HL-60 (cell line): ENCODE data around the gene SIPA1L3.

Experiments used
- DNase-seq, 2 experiments: peaks; one replicate each; pipeline ENCODE4 v3.0.0-alpha.2; 2010 to 2020; ENCODE audit warnings: low read depth in 1 of 2, low spot score in 1 of 2
- H3K27ac ChIP-seq: fragments of 250-450 bp; sonication (Bioruptor Pico); replicated peaks from 2 replicates; pipeline ENCODE4 v1.5.1; 2020; ENCODE audit warnings: mild to moderate bottlenecking, moderate library complexity
- H3K27me3 ChIP-seq: fragments of 250-450 bp; sonication (Bioruptor Pico); 2 replicates; pipeline ENCODE4 v1.5.1; 2021; ENCODE audit warnings: mild to moderate bottlenecking, moderate library complexity; ENCODE audit not compliant: insufficient read depth, poor library complexity, severe bottlenecking
- H3K4me3 ChIP-seq: replicated peaks from 2 replicates; pipeline ENCODE4 v1.5.1; 2011; ENCODE audit warnings: mild to moderate bottlenecking, control low read depth, low read length; ENCODE audit not compliant: insufficient read depth
- GABPA ChIP-seq: IDR thresholded peaks from 2 replicates; pipeline ENCODE4 v1.6.1; 2012; ENCODE audit warnings: low read depth
- POLR2AphosphoS5 ChIP-seq: IDR thresholded peaks from 2 replicates; pipeline ENCODE4 v1.6.1; 2012; ENCODE audit warnings: low read depth
- SPI1 ChIP-seq: IDR thresholded peaks from 2 replicates; pipeline ENCODE4 v1.6.1; 2012; ENCODE audit warnings: low read depth, mild to moderate bottlenecking, borderline replicate concordance
- TF ChIP-seq, protein P1 (sequence below): IDR thresholded peaks from 2 replicates; pipeline ENCODE4 v1.6.1; 2012; ENCODE audit warnings: low read depth; ENCODE audit not compliant: insufficient replicate concordance
- TF ChIP-seq, protein P2 (sequence below): IDR thresholded peaks from one replicate; pipeline ENCODE4 v1.5.1; 2011; ENCODE audit warnings: low read length, control low read depth, inconsistent platforms; ENCODE audit not compliant: insufficient read depth

SIPA1L3 gene

DNA sequence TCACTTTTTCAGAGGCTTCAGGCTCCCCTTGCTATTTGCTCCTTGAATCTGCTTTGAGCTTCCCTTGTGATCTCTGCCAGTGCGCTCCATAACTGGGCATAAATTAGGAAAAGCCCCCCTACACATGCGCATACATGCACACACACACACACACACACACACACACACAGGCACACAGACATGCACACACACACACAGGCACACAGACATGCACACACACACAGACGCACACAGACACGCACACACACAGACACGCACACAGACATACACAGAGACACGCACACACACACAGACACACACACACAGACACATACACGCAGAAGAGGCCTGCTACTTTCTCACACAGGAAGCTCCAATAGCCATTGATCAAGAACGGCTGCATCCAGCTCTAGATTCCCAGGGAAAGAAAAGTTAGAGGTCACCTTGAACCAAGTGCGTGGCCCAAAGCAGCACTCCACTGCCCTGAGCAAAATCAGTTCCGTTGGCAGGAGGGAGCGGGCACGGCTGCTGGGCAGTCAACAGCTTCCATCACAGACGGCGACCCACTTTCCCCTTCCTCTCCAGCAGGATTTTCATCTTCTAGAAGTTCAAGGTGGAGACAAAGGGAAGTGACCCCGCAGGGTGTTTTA, 171.4 kb downstream of the SIPA1L3 start:
- H3K4me3 ChIP-seq: no peak overlapping the region
- TF ChIP-seq POLR2AphosphoS5: no peak
- TF ChIP-seq, protein P1, sequence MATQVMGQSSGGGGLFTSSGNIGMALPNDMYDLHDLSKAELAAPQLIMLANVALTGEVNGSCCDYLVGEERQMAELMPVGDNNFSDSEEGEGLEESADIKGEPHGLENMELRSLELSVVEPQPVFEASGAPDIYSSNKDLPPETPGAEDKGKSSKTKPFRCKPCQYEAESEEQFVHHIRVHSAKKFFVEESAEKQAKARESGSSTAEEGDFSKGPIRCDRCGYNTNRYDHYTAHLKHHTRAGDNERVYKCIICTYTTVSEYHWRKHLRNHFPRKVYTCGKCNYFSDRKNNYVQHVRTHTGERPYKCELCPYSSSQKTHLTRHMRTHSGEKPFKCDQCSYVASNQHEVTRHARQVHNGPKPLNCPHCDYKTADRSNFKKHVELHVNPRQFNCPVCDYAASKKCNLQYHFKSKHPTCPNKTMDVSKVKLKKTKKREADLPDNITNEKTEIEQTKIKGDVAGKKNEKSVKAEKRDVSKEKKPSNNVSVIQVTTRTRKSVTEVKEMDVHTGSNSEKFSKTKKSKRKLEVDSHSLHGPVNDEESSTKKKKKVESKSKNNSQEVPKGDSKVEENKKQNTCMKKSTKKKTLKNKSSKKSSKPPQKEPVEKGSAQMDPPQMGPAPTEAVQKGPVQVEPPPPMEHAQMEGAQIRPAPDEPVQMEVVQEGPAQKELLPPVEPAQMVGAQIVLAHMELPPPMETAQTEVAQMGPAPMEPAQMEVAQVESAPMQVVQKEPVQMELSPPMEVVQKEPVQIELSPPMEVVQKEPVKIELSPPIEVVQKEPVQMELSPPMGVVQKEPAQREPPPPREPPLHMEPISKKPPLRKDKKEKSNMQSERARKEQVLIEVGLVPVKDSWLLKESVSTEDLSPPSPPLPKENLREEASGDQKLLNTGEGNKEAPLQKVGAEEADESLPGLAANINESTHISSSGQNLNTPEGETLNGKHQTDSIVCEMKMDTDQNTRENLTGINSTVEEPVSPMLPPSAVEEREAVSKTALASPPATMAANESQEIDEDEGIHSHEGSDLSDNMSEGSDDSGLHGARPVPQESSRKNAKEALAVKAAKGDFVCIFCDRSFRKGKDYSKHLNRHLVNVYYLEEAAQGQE: no peak
- H3K27ac ChIP-seq: no peak overlapping the region
- H3K27me3 ChIP-seq: no peaks in the 10 kb centered on the region
- no peak for DNase-seq

DNA sequence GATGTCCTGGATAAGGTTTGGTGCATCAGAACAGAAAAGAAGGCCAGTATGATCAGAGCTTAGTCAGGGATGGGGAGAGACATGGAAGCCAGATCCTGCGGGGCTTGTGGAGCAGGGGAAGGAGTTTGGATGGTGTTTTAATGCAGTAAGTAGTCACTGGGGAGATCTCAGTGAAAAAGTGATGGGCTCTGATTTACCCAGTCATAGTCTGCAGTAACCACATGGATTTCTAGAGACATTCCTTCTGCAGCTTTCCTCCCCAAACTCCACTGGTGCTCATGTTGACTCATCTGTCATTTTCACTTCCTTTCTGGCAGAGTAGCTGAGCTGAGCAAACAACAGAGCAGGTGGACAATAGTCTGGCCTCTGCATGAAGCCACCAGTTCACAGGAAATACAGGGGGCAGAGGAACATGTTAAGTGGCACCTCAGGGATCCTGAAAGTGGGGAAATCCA, 172.9 kb downstream of the SIPA1L3 start:
- TF ChIP-seq, protein P1: no peak
- TF ChIP-seq POLR2AphosphoS5 (no peak), GABPA (no peak), SPI1 (no peak)
- TF ChIP-seq, protein P2, sequence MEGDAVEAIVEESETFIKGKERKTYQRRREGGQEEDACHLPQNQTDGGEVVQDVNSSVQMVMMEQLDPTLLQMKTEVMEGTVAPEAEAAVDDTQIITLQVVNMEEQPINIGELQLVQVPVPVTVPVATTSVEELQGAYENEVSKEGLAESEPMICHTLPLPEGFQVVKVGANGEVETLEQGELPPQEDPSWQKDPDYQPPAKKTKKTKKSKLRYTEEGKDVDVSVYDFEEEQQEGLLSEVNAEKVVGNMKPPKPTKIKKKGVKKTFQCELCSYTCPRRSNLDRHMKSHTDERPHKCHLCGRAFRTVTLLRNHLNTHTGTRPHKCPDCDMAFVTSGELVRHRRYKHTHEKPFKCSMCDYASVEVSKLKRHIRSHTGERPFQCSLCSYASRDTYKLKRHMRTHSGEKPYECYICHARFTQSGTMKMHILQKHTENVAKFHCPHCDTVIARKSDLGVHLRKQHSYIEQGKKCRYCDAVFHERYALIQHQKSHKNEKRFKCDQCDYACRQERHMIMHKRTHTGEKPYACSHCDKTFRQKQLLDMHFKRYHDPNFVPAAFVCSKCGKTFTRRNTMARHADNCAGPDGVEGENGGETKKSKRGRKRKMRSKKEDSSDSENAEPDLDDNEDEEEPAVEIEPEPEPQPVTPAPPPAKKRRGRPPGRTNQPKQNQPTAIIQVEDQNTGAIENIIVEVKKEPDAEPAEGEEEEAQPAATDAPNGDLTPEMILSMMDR: no peak
- H3K27me3 ChIP-seq: no peaks in the 10 kb centered on the region
- no peak overlapping the region for H3K4me3 ChIP-seq
- DNase-seq: no peak
- H3K27ac ChIP-seq: no peak overlapping the region

DNA sequence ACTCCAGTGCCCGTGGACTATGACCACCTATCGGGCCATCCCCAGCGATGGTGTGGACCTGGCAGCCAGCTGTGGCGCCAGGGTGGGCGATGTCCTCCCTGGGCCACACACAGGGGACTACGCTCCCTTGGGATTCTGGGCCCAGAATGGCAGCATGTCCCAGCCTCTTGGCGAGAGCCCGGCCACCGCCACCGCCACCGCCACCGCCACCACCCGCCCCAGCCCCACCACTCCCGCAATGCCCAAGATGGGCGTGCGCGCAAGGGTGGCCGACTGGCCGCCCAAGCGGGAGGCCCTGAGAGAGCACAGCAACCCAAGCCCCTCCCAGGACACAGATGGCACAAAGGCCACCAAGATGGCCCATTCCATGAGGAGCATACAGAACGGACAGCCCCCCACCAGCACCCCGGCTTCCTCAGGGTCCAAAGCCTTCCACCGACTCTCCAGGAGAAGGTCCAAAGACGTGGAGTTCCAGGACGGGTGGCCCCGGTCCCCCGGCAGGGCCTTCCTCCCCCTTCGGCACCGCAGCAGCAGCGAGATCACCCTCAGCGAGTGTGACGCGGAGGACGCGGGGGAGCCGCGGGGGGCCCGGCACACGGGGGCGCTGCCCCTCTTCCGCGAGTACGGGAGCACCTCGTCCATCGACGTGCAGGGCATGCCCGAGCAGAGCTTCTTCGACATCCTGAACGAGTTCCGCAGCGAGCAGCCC, 174.7 kb downstream of the SIPA1L3 start:
- Histone ChIP-seq H3K27ac (no peak overlapping the region), H3K27me3 (no peaks in the 10 kb centered on the region), H3K4me3 (no peak overlapping the region)
- no peak for DNase-seq
- TF ChIP-seq, protein P2: no peak
- TF ChIP-seq POLR2AphosphoS5 (no peak), GABPA (no peak), SPI1 (no peak)
- TF ChIP-seq, protein P1: no peak
